HepG2 (cell line): ENCODE measurements around the gene MFN2. TPM values are rescaled to one million over a fixed set of nuclear protein-coding genes. Genes with fewer than 3 reads are reported as not detected.
A peak's percentile ranks its signal among the peaks of the same experiment; 100 is the strongest.

Source experiments
- CEBPB ChIP-seq: IDR thresholded peaks from 2 replicates; pipeline ENCODE4 v1.6.1; 2011; ENCODE audit warnings: low read depth, low read length, improper control_type of control experiment, borderline replicate concordance
- CENPT ChIP-seq: sonication (generic); formaldehyde crosslinking; IDR thresholded peaks from 2 replicates; pipeline ENCODE4 v1.8.0; 2022; ENCODE audit warnings: low read depth, mild to moderate bottlenecking, moderate library complexity, missing genetic modification reagents
- GABPB1 ChIP-seq: IDR thresholded peaks from 2 replicates; pipeline ENCODE4 v1.6.1; 2016; ENCODE audit warnings: mild to moderate bottlenecking, missing genetic modification reagents, moderate library complexity, missing compliant biosample characterization
- GTF2F1 ChIP-seq: fragments of 150-350 bp; IDR thresholded peaks from 2 replicates; pipeline ENCODE4 v1.6.1; 2014; ENCODE audit warnings: low read length
- HMG20A ChIP-seq: IDR thresholded peaks from 2 replicates; pipeline ENCODE4 v1.6.1; 2016; ENCODE audit warnings: borderline replicate concordance
- HNF1A ChIP-seq, 2 experiments: sonication (generic) in 1 of 2; formaldehyde crosslinking in 1 of 2; IDR thresholded peaks; 2 replicates each; pipeline versions ENCODE4 v1.4.0 to v1.6.1; 2016 to 2020; ENCODE audit warnings: borderline replicate concordance in 1 of 2, low read depth in 1 of 2, mild to moderate bottlenecking in 1 of 2, missing genetic modification reagents in 1 of 2
- JARID2 ChIP-seq: sonication (generic); formaldehyde crosslinking; IDR thresholded peaks from 2 replicates; pipeline ENCODE4 v1.8.1; 2023; ENCODE audit warnings: missing genetic modification reagents, inconsistent platforms; ENCODE audit not compliant: insufficient replicate concordance
- MBNL3 ChIP-seq: fragments of 250-450 bp; sonication (Bioruptor Pico); conservative IDR thresholded peaks from 2 replicates; pipeline ENCODE4 v1.8.0; 2022; ENCODE audit warnings: mild to moderate bottlenecking, inconsistent platforms
- MIER3 ChIP-seq: IDR thresholded peaks from 2 replicates; pipeline ENCODE4 v1.6.1; 2016; ENCODE audit warnings: missing compliant biosample characterization, borderline replicate concordance
- NFE2L2 ChIP-seq: fragments of 150-350 bp; IDR thresholded peaks from 2 replicates; pipeline ENCODE4 v1.6.1; 2014; ENCODE audit warnings: low read length
- NFKBIZ ChIP-seq: IDR thresholded peaks from 2 replicates; pipeline ENCODE4 v1.6.1; 2018; ENCODE audit warnings: missing genetic modification reagents, missing compliant biosample characterization
- NR2F1 ChIP-seq, 2 experiments: fragments of 450-650 bp in 1 of 2; formaldehyde crosslinking in 1 of 2; IDR thresholded peaks; 2 replicates each; pipeline versions ENCODE4 v1.5.0 to v1.6.1; 2016 to 2020; ENCODE audit warnings: mild to moderate bottlenecking in 1 of 2, missing compliant biosample characterization in 1 of 2, missing genetic modification reagents in 1 of 2, moderate library complexity in 1 of 2
- SMARCE1 ChIP-seq: fragments of 450-650 bp; IDR thresholded peaks from 2 replicates; pipeline ENCODE4 v1.6.1; 2017; ENCODE audit warnings: borderline replicate concordance
- THYN1 ChIP-seq: sonication (generic); formaldehyde crosslinking; IDR thresholded peaks from 2 replicates; pipeline ENCODE4 v1.8.1; 2023; ENCODE audit warnings: low read depth, mild to moderate bottlenecking, moderate library complexity, missing genetic modification reagents, borderline replicate concordance
- U2AF1 ChIP-seq: fragments of 200-400 bp; formaldehyde crosslinking; optimal IDR thresholded peaks from 2 replicates; pipeline ENCODE3; 2017; ENCODE audit warnings: mild to moderate bottlenecking, low read depth, low read length
- ZBTB37 ChIP-seq: sonication (generic); formaldehyde crosslinking; IDR thresholded peaks from 2 replicates; pipeline ENCODE4 v1.4.0; 2020; ENCODE audit warnings: mild to moderate bottlenecking, missing genetic modification reagents
- ZBTB7B ChIP-seq: sonication (generic); formaldehyde crosslinking; IDR thresholded peaks from 2 replicates; pipeline ENCODE4 v1.4.0; 2020; ENCODE audit warnings: missing genetic modification reagents
- ZFP37 ChIP-seq: sonication (generic); formaldehyde crosslinking; IDR thresholded peaks from 2 replicates; pipeline ENCODE4 v1.4.0; 2020; ENCODE audit warnings: missing genetic modification reagents, borderline replicate concordance
- ZNF10 ChIP-seq: sonication (generic); formaldehyde crosslinking; IDR thresholded peaks from 2 replicates; pipeline ENCODE4 v1.4.0; 2020; ENCODE audit warnings: mild to moderate bottlenecking, low read depth, missing genetic modification reagents, borderline replicate concordance
- ZNF124 ChIP-seq: sonication (generic); formaldehyde crosslinking; IDR thresholded peaks from 2 replicates; pipeline ENCODE4 v1.4.0; 2020; ENCODE audit warnings: missing genetic modification reagents
- ZNF30 ChIP-seq: sonication (generic); formaldehyde crosslinking; IDR thresholded peaks from 2 replicates; pipeline ENCODE4 v1.5.0; 2020; ENCODE audit warnings: mild to moderate bottlenecking, missing genetic modification reagents
- ZNF431 ChIP-seq: sonication (generic); formaldehyde crosslinking; IDR thresholded peaks from 2 replicates; pipeline ENCODE4 v1.9.0; 2022; ENCODE audit warnings: missing genetic modification reagents, low read depth, mild to moderate bottlenecking, borderline replicate concordance
- ZNF850 ChIP-seq: sonication (generic); formaldehyde crosslinking; conservative IDR thresholded peaks from 2 replicates; pipeline ENCODE4 v1.9.0; 2021; ENCODE audit warnings: mild to moderate bottlenecking, missing genetic modification reagents
- ZSCAN30 ChIP-seq: sonication (generic); formaldehyde crosslinking; IDR thresholded peaks from 2 replicates; pipeline ENCODE4 v1.5.0; 2020; ENCODE audit warnings: mild to moderate bottlenecking, missing genetic modification reagents
- ZZZ3 ChIP-seq: sonication (generic); formaldehyde crosslinking; IDR thresholded peaks from 2 replicates; pipeline ENCODE4 v1.4.0; 2020; ENCODE audit warnings: missing genetic modification reagents, mild to moderate bottlenecking, borderline replicate concordance
- polyA plus RNA-seq, 8 experiments: library from polyadenylated mRNA; depleted of rRNA in 3 of 8; stranded (reverse) in 7 of 8; unstranded in 1 of 8; fragments of >200 nt; fragmentation: Illumina TruSeq in 4 of 8; extraction: Trizol in 4 of 8; gene quantifications; 2 replicates each; pipeline versions ENCODE4 v1.2.1 to v1.2.3, GENCODE V29; 2011 to 2016; ENCODE audit warnings: low read depth in 4 of 8, missing spikeins in 1 of 8, mixed read lengths in 1 of 8; ENCODE audit not compliant: insufficient read depth in 1 of 8
- total RNA-seq, 5 experiments: library from RNA; depleted of rRNA; stranded (reverse); fragments of >200 nt; fragmentation: Illumina TruSeq; extraction: Trizol; gene quantifications; 2 replicates each; pipeline ENCODE4 v1.2.3, GENCODE V29; 2016; ENCODE audit warnings: low read depth in 1 of 5

Gene MFN2
- total and polyA plus RNA-seq, 2 of the 13 experiments (the other 11 are each of a cell fraction or from before 2014, with no cell fraction given) = 38.7 to 60.9 TPM

- TF ChIP-seq HNF1A (IDR thresholded peaks at IDR 0.05; ENCODE audit: low read depth) (no peak), HNF1A (CRISPR knock-in tag; IDR thresholded peaks at IDR 0.05; ENCODE audit: borderline replicate concordance) (0 out of 2 replicates have a peak, but pooled peaks have one; percentile 11), CEBPB (no peak), NFE2L2 (no peak), NFKBIZ (peak; percentile 89), THYN1 (CRISPR knock-in tag) (no peak), ZNF850 (CRISPR knock-in tag) (no peak), HMG20A (CRISPR knock-in tag) (no peak), U2AF1 (peak; percentile 48), ZNF124 (CRISPR knock-in tag) (0 out of 2 replicates have a peak, but pooled peaks have one; percentile 68), ZFP37 (no peak), JARID2 (CRISPR knock-in tag) (peak; percentile 41), MBNL3 (CRISPR knock-in tag) (no peak), GABPB1 (peak; percentile 79), GTF2F1 (no peak), ZSCAN30 (CRISPR knock-in tag) (peak; percentile 75; the same call in 1 of the 2 replicates), ZNF431 (peak; percentile 7; the same call in 1 of the 2 replicates), ZBTB7B (0 out of 2 replicates have a peak, but pooled peaks have one; percentile 38), MIER3 (0 out of 2 replicates have a peak, but pooled peaks have one; percentile 32), NR2F1 (CRISPR knock-in tag; IDR thresholded peaks at IDR 0.05) (no peak), ZNF30 (CRISPR knock-in tag) (peak; percentile 72; the same call in 1 of the 2 replicates), ZNF10 (no peak), SMARCE1 (no peak), CENPT (peak; percentile 83; the same call in 1 of the 2 replicates), ZZZ3 (no peak), ZBTB37 (no peak)
These were observed 45.8 kb upstream of the MFN2 start, which contains the start of gene PLOD1 (continued) for GRCh38 chr1:11934302-11935056.
